Kidney capillary endothelial cell (primary cell): ENCODE results near the gene MNS1.
"Not testable (repeated sequence)": the region's sequence is repeated elsewhere in the genome, so short reads cannot be mapped to it uniquely, and the experiment has no call there.

Source experiments
- DNase-seq: peaks from one replicate; pipeline ENCODE4 v3.0.0-alpha.2; 2018; ENCODE audit warnings: low spot score

Gene MNS1

GRCh38 chr15:56464893-56465520, at the start of gene MNS1:
Gene MNS1, minus strand, starts transcription at chr15:56465137. Its CDS starts 165 bp downstream, at chr15:56464972.
- DNase-seq: peak; percentile 90

- peak; percentile 74 for DNase-seq
Observed at GRCh38 chr15:56496635-56497034, 31.7 kb upstream of the MNS1 start.

GRCh38 chr15:56495533-56495932, 30.6 kb upstream of the MNS1 start:
- no peak for DNase-seq

GRCh38 chr15:56495053-56495452, 30.1 kb upstream of the MNS1 start:
- no peak for DNase-seq

- no peak for DNase-seq
Observed at GRCh38 chr15:56492791-56493555, 28.0 kb upstream of the MNS1 start.

- DNase-seq: no peak
Observed at GRCh38 chr15:56492236-56492635, 27.3 kb upstream of the MNS1 start.

- DNase-seq: peak; percentile 55
Observed at GRCh38 chr15:56491110-56491722, 26.3 kb upstream of the MNS1 start.

GRCh38 chr15:56490461-56490860, 25.5 kb upstream of the MNS1 start:
- DNase-seq: no peak

GRCh38 chr15:56486206-56486605, 21.3 kb upstream of the MNS1 start:
- DNase-seq: not testable (repeated sequence)

GRCh38 chr15:56485426-56485825, 20.5 kb upstream of the MNS1 start:
- not testable (repeated sequence) for DNase-seq

GRCh38 chr15:56484287-56484686, 19.4 kb upstream of the MNS1 start:
- no peak for DNase-seq

GRCh38 chr15:56475351-56475750, 10.4 kb upstream of the MNS1 start:
- no peak for DNase-seq

- no peak for DNase-seq
Observed at GRCh38 chr15:56473017-56473416, 8.1 kb upstream of the MNS1 start.

GRCh38 chr15:56472278-56472677, 7.3 kb upstream of the MNS1 start:
- DNase-seq: no peak

GRCh38 chr15:56471440-56472069, 6.6 kb upstream of the MNS1 start:
- no peak for DNase-seq

GRCh38 chr15:56469483-56469882, 4.5 kb upstream of the MNS1 start:
- no peak for DNase-seq

- DNase-seq: no peak
Observed at GRCh38 chr15:56468401-56468800, 3.5 kb upstream of the MNS1 start.

- DNase-seq: no peak
Observed at GRCh38 chr15:56467616-56468015, 2.7 kb upstream of the MNS1 start.

GRCh38 chr15:56460947-56461346, 4.0 kb downstream of the MNS1 start:
- no peak for DNase-seq

- DNase-seq: no peak
Observed at GRCh38 chr15:56460071-56460470, 4.9 kb downstream of the MNS1 start.

GRCh38 chr15:56459096-56459495, 5.8 kb downstream of the MNS1 start:
- no peak for DNase-seq

GRCh38 chr15:56456229-56456628, 8.7 kb downstream of the MNS1 start:
- DNase-seq: no peak

GRCh38 chr15:56454836-56455235, 10.1 kb downstream of the MNS1 start:
- peak; percentile 21 for DNase-seq
